ENCODE results near the gene WNT8A. TPM values are rescaled to one million over a fixed set of nuclear protein-coding genes. Genes with fewer than 3 reads are reported as not detected.

Gene WNT8A
- total and polyA plus RNA-seq, 2 of the 4 experiments (the other 2 are of a cell fraction), result not detected

- no peak overlapping the region for H2BK15ac ChIP-seq (ENCODE audit: low read depth, low read length)
- no peak overlapping the region for H4K8ac ChIP-seq (ENCODE audit: low read depth in 2 of 2, low read length in 2 of 2)
- no peak overlapping the region for H3K18ac ChIP-seq (ENCODE audit: low read depth, low read length)
- no peak overlapping the region for H3K4ac ChIP-seq (ENCODE audit: low read depth, low read length)
- H4K20me1 ChIP-seq (ENCODE audit: insufficient read depth, low read length), result no peaks in the 10 kb centered on the region
- in situ Hi-C loops (cut with MboI; ENCODE audit: low sequenced_read_pairs), result loop anchor here (25.0 kb wide), 1 partner anchor 417 kb away; no protein-coding TSS in a partner anchor
- H3K4me1 ChIP-seq (ENCODE audit: control insufficient read depth, insufficient read depth, low read length), result no peaks in the 10 kb centered on the region
- H4K91ac ChIP-seq (ENCODE audit: insufficient read depth, low read depth, low read length), result no peak overlapping the region
- no peak overlapping the region for H3K56ac ChIP-seq (ENCODE audit: extremely low read depth, insufficient read depth, low read length)
- H2AK5ac ChIP-seq (ENCODE audit: low read depth, low read length), result no peak overlapping the region
- ChIA-PET POLR2A (ENCODE audit: unreplicated experiment) (no interaction called here), CTCF (interaction anchor here (0.5 to 1.4 kb wide), 3 partner anchors 15 to 141 kb away, joined by 3 to 5 read pairs (median 4); no protein-coding TSS in a partner anchor)
- intact Hi-C loops (cut with micrococcal nuclease), result no loop called here
- H2AK9ac ChIP-seq (replicated peaks; ENCODE audit: low read depth, low read length, poor library complexity), result no peak overlapping the region
- TF ChIP-seq CTCF (conservative IDR thresholded peaks at IDR 0.05; ENCODE audit: low read depth, low read length), result no peak
- TF ChIP-seq FOS (IDR thresholded peaks at IDR 0.05; ENCODE audit: low read depth, low read length), result no peak
- no peak for TF ChIP-seq POLR2A (IDR thresholded peaks at IDR 0.05; ENCODE audit: low read depth, low read length)
- no peak for TF ChIP-seq CHD1 (IDR thresholded peaks at IDR 0.05; ENCODE audit: low read depth, low read length)
- no peak for TF ChIP-seq RCOR1 (IDR thresholded peaks at IDR 0.05; ENCODE audit: insufficient replicate concordance, low read length)
- TF ChIP-seq MXI1 (IDR thresholded peaks at IDR 0.05; ENCODE audit: borderline replicate concordance, low read depth, low read length), result no peak
- no peak overlapping the region for H2BK5ac ChIP-seq (ENCODE audit: low read depth, low read length, poor library complexity, severe bottlenecking)
- H3K4me2 ChIP-seq (ENCODE audit: low read depth, low read length), result no peak overlapping the region
- no peak overlapping the region for H3K23ac ChIP-seq (ENCODE audit: low read depth, low read length)
- no peak overlapping the region for H2BK120ac ChIP-seq (ENCODE audit: low read depth, low read length)
- no peak overlapping the region for H4K5ac ChIP-seq (ENCODE audit: low read depth, low read length)
- no peak overlapping the region for H3K4me3 ChIP-seq (ENCODE audit: insufficient read depth, low read depth, low read length)
- peaks cover 11% of the 10 kb centered on the region for H3K27me3 ChIP-seq (ENCODE audit: control insufficient read depth, insufficient read depth, low read length)
- no TSS peak for BruUV-seq (replicated peaks)
- dilution Hi-C loops (cut with HindIII; ENCODE audit: low sequenced_read_pairs, unreplicated experiment), result no loop called here
- H3K9me3 ChIP-seq (ENCODE audit: control insufficient read depth, insufficient read depth, low read length), result no peaks in the 10 kb centered on the region
- H2BK20ac ChIP-seq (ENCODE audit: low read depth, low read length), result no peak overlapping the region
- DNase-seq (no peak), ATAC-seq (ENCODE audit: low read depth) (no peak)
- H3K14ac ChIP-seq (replicated peaks; ENCODE audit: low read depth, low read length), result no peak overlapping the region
- no peaks in the 10 kb centered on the region for H3K36me3 ChIP-seq (ENCODE audit: control insufficient read depth, insufficient read depth, low read length)
- no peak overlapping the region for H3K27ac ChIP-seq (ENCODE audit: insufficient read depth, low read length)
- H3K9ac ChIP-seq (ENCODE audit: low read depth, low read length), result no peak overlapping the region
- H3K79me1 ChIP-seq (ENCODE audit: low read depth in 1 of 2, low read length in 2 of 2), result no peaks in the 10 kb centered on the region
- H2AFZ ChIP-seq (replicated peaks; ENCODE audit: low read length, poor library complexity), result no peak overlapping the region
- WGBS, 2 experiments (ENCODE audit: extremely low coverage in 2 of 2, insufficient read length in 1 of 2), result no CpG with 5 or more reads among the region's 3 CpGs
- no peaks in the 10 kb centered on the region for H3K9me1 ChIP-seq (ENCODE audit: insufficient read depth, low read length)
These were observed 29.6 kb upstream of the WNT8A start for GRCh38 chr5:138054206-138054605.
